Uterus (tissue), 2 donors: ENCODE measurements around the gene HOXA13.

Experiments used
- POLR2A ChIP-seq, 2 donors: fragments of 450-650 bp; IDR thresholded peaks; one replicate each; pipeline ENCODE4 v1.6.1; 2016; ENCODE audit warnings: antibody characterized with exemption in 2 of 2, mild to moderate bottlenecking in 1 of 2, moderate library complexity in 1 of 2
- TF ChIP-seq, protein P1 (sequence below), 4 experiments: fragments of 200-600 bp in 2 of 4; fragments of 450-650 bp in 2 of 4; sonication (generic) in 2 of 4; IDR thresholded peaks; one replicate each; pipeline ENCODE4 v1.5.1; 2016 to 2019; ENCODE audit warnings: antibody characterized with exemption in 4 of 4, mild to moderate bottlenecking in 2 of 4, moderate library complexity in 1 of 4

DNA sequence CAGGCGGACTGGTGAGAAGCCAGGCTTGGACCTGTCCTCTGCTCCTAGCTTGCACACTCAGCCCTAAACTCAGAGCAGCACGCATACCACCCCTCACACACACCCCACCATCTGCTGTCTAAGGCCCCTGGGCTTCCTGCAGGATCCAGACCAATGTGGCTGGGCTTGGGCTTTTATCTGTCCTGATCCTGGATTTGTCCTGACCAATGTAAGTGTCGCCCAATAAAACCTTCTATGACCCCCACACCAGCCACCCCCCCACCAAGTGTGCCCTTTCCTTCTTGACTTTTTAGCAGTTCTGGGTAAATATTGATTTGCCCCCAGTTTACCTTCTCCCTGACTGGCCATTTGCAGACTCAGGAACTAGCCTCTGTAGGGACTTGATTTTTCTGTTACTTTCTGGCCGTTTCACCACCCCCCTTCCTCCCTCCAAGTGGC is 1.7 kb upstream of the HOXA13 start:
- TF ChIP-seq, protein P1, sequence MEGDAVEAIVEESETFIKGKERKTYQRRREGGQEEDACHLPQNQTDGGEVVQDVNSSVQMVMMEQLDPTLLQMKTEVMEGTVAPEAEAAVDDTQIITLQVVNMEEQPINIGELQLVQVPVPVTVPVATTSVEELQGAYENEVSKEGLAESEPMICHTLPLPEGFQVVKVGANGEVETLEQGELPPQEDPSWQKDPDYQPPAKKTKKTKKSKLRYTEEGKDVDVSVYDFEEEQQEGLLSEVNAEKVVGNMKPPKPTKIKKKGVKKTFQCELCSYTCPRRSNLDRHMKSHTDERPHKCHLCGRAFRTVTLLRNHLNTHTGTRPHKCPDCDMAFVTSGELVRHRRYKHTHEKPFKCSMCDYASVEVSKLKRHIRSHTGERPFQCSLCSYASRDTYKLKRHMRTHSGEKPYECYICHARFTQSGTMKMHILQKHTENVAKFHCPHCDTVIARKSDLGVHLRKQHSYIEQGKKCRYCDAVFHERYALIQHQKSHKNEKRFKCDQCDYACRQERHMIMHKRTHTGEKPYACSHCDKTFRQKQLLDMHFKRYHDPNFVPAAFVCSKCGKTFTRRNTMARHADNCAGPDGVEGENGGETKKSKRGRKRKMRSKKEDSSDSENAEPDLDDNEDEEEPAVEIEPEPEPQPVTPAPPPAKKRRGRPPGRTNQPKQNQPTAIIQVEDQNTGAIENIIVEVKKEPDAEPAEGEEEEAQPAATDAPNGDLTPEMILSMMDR (IDR thresholded peaks at IDR 0.05): no peak
- no peak for TF ChIP-seq POLR2A (IDR thresholded peaks at IDR 0.05)
